Endothelial cell of umbilical vein (primary cell): ENCODE measurements around the gene PRDM10. TPM values are rescaled to one million over a fixed set of nuclear protein-coding genes. Genes with fewer than 3 reads are reported as not detected.

Source experiments
- BruUV-seq: library from RNA; stranded (reverse); fragments of 400-500 nt; replicated peaks from 2 replicates; lab custom pipeline; 2021; lab: Mats Ljungman, UMichigan
- CTCF ChIA-PET: fragments of 300-600, 350-600 bp; sonication (Branson Sonifier 250); formaldehyde crosslinking; loops from one replicate; lab custom pipeline; 2021; ENCODE audit warnings: antibody characterized with exemption, inconsistent platforms; lab: Charles Lee
- POLR2A ChIA-PET: fragments of 300-600, 350-600 bp; sonication (Branson Sonifier 250); formaldehyde crosslinking; loops from one replicate; lab custom pipeline; 2021; ENCODE audit warnings: antibody characterized with exemption, inconsistent platforms; lab: Charles Lee
- DNase-seq: peaks from one replicate; pipeline ENCODE4 v3.0.0-alpha.2; 2011; ENCODE audit warnings: low read depth, low spot score
- FAIRE-seq: peaks from 2 replicates; lab custom pipeline; 2011; peaks lifted over from hg19 to GRCh38; lab: Jason Lieb, UNC
- H2AFZ ChIP-seq: 2 replicates; pipeline ENCODE4 v1.6.0; 2012; ENCODE audit warnings: low read depth, low read length, control low read depth, inconsistent platforms
- H3K27ac ChIP-seq: 2 replicates; pipeline ENCODE4 v1.5.1; 2011; ENCODE audit warnings: low read depth, mild to moderate bottlenecking, control low read depth, low read length, moderate library complexity; ENCODE audit not compliant: insufficient read depth
- H3K27me3 ChIP-seq, 2 experiments: 2 replicates each; pipeline versions ENCODE4 v1.6.0 to v1.6.1; 2011; ENCODE audit warnings: low read length in 2 of 2, mixed read lengths in 1 of 2; ENCODE audit not compliant: control insufficient read depth in 2 of 2, insufficient read depth in 2 of 2
- H3K36me3 ChIP-seq, 2 experiments: 2 replicates in 1 of 2; 3 replicates in 1 of 2; pipeline ENCODE4 v1.5.1; 2011; ENCODE audit warnings: low read length in 2 of 2, mild to moderate bottlenecking in 1 of 2, moderate library complexity in 1 of 2; ENCODE audit not compliant: control insufficient read depth in 2 of 2, insufficient read depth in 2 of 2; ENCODE audit errors: extremely low read depth in 1 of 2
- H3K4me1 ChIP-seq: 3 replicates; pipeline ENCODE4 v1.5.1; 2011; ENCODE audit warnings: mild to moderate bottlenecking, low read length; ENCODE audit not compliant: control insufficient read depth, insufficient read depth; ENCODE audit errors: extremely low read depth
- H3K4me2 ChIP-seq: 2 replicates; pipeline ENCODE4 v1.6.1; 2011; ENCODE audit warnings: low read length, control low read depth, mixed read lengths; ENCODE audit not compliant: insufficient read depth
- H3K4me3 ChIP-seq, 3 experiments: fragments of 200-600 bp in 1 of 3; sonication (generic), shearing (Covaris generic) in 1 of 3; replicated peaks in 1 of 3; 2 replicates each; pipeline ENCODE4 v1.5.1; 2011 to 2016; ENCODE audit warnings: control low read depth in 3 of 3, low read length in 3 of 3, mild to moderate bottlenecking in 2 of 3, inconsistent platforms in 1 of 3, low read depth in 1 of 3, moderate library complexity in 1 of 3; ENCODE audit not compliant: insufficient read depth in 1 of 3
- H3K79me2 ChIP-seq: 2 replicates; pipeline ENCODE4 v1.6.0; 2012; ENCODE audit warnings: low read length, inconsistent platforms; ENCODE audit not compliant: control insufficient read depth, insufficient read depth
- H3K9ac ChIP-seq: replicated peaks from 2 replicates; pipeline ENCODE3; 2011; ENCODE audit warnings: low read length, control low read depth; ENCODE audit not compliant: insufficient read depth; ENCODE audit errors: extremely low read depth
- H3K9me1 ChIP-seq: replicated peaks from 3 replicates; pipeline ENCODE4 v1.6.0; 2011; ENCODE audit warnings: mild to moderate bottlenecking, low read length; ENCODE audit not compliant: control insufficient read depth, insufficient read depth; ENCODE audit errors: extremely low read depth
- H3K9me3 ChIP-seq: replicated peaks from 2 replicates; pipeline ENCODE4 v1.5.1; 2012; ENCODE audit warnings: low read length, inconsistent platforms; ENCODE audit not compliant: control insufficient read depth, insufficient read depth
- H4K20me1 ChIP-seq: replicated peaks from 2 replicates; pipeline ENCODE3; 2011; ENCODE audit warnings: mild to moderate bottlenecking, low read length; ENCODE audit not compliant: control insufficient read depth, insufficient read depth; ENCODE audit errors: extremely low read depth
- CTCF ChIP-seq, 2 donors: IDR thresholded peaks; 1 replicate in 1 of 2; 2 replicates in 1 of 2; pipeline ENCODE4 v1.5.1; 2011; ENCODE audit warnings: low read length in 2 of 2, mild to moderate bottlenecking in 2 of 2, moderate library complexity in 2 of 2, control low read depth in 1 of 2, inconsistent platforms in 1 of 2, low read depth in 1 of 2; ENCODE audit not compliant: insufficient read depth in 1 of 2; ENCODE audit errors: extremely low read depth in 1 of 2
- EZH2 ChIP-seq: IDR thresholded peaks from 2 replicates; pipeline ENCODE4 v1.6.1; 2012; ENCODE audit warnings: borderline replicate concordance, low read depth, mild to moderate bottlenecking, moderate library complexity, low read length, inconsistent platforms; ENCODE audit not compliant: severe bottlenecking
- FOS ChIP-seq: IDR thresholded peaks from 2 replicates; pipeline ENCODE4 v1.6.1; 2011; ENCODE audit warnings: mild to moderate bottlenecking, low read length, moderate library complexity, borderline replicate concordance; ENCODE audit not compliant: insufficient read depth
- GATA2 ChIP-seq: IDR thresholded peaks from 2 replicates; pipeline ENCODE4 v1.7.0; 2011; ENCODE audit warnings: low read depth, mild to moderate bottlenecking, moderate library complexity, mixed read lengths, low read length; ENCODE audit not compliant: insufficient read length, insufficient read depth
- JUN ChIP-seq: IDR thresholded peaks from 2 replicates; pipeline ENCODE4 v1.6.1; 2011; ENCODE audit warnings: borderline replicate concordance, low read depth; ENCODE audit not compliant: insufficient read length, insufficient read depth
- MYC ChIP-seq: IDR thresholded peaks from one replicate; pipeline ENCODE4 v1.6.1; 2011; ENCODE audit warnings: mild to moderate bottlenecking, low read depth, low read length
- POLR2A ChIP-seq: IDR thresholded peaks from 2 replicates; pipeline ENCODE4 v1.6.1; 2012; ENCODE audit warnings: low read depth, mild to moderate bottlenecking, control low read depth, low read length
- POLR2AphosphoS5 ChIP-seq: IDR thresholded peaks from 2 replicates; pipeline ENCODE4 v1.6.1; 2012; ENCODE audit warnings: low read depth, mild to moderate bottlenecking, control low read depth, low read length, moderate library complexity; ENCODE audit not compliant: insufficient read depth
- dilution Hi-C: fragments of 300-500 bp; cut with MboI; formaldehyde crosslinking; loops from one replicate; pipeline ENCODE4 v1.15.0; 2019; ENCODE audit warnings: low sequenced_read_pairs; ENCODE audit not compliant: extremely low pct_ligation_motif_present
- intact Hi-C: fragments of 100-400 bp; cut with micrococcal nuclease; formaldehyde crosslinking; loops from one replicate; pipeline ENCODE4 v1.10.0; 2022
- polyA plus RNA-seq, 4 experiments: library from polyadenylated mRNA; depleted of rRNA in 3 of 4; stranded (reverse) in 3 of 4; unstranded in 1 of 4; fragments of >200 nt; gene quantifications; 2 replicates each; pipeline versions ENCODE4 v1.2.1 to v1.2.3, GENCODE V29; 2011 to 2012; ENCODE audit warnings: missing spikeins in 1 of 4
- total RNA-seq: library from RNA; stranded (reverse); gene quantifications from 2 replicates; pipeline ENCODE4 v1.2.3, GENCODE V29; 2021
- TF ChIP-seq, protein P1 (sequence below): IDR thresholded peaks from 2 replicates; pipeline ENCODE4 v1.6.1; 2011; ENCODE audit not compliant: insufficient read depth, insufficient read length

The PRDM10 gene
- total and polyA plus RNA-seq, 2 donors (not counting 3 experiments of a cell fraction or from before 2014, with no cell fraction given): 9.6 to 13.0 TPM

DNA sequence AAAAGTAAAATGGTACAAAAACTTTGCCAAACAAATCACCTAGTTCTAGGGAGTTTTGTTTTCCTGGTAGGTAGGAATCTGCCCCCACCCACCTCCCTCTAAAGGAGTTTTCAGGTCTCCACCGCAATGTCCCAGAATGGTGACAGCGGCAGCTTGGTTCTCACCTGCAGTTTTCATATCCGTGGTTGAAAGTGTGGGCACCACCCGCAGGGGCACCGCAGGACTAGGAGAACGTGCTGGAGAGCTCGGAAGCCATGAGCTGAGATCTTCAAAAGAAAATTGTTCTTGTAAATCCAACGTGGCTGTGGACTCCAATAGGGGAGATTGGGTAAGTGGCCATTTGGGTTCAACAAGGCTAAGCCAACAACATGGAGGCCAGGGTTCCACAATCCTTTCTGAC lies 118.1 kb downstream of the PRDM10 start:
- Histone ChIP-seq H3K27me3 (no peaks in the 10 kb centered on the region), H3K9ac (no peak overlapping the region), H3K4me3 (no peak overlapping the region), H4K20me1 (no peaks in the 10 kb centered on the region), H3K9me3 (no peaks in the 10 kb centered on the region), H2AFZ (no peak overlapping the region), H3K36me3 (peaks cover 36 to 47% of the 10 kb centered on the region in 2 experiments), H3K27ac (no peak overlapping the region), H3K4me1 (no peaks in the 10 kb centered on the region), H3K9me1 (no peaks in the 10 kb centered on the region), H3K79me2 (no peaks in the 10 kb centered on the region), H3K4me2 (no peak overlapping the region)
- no TSS peak for BruUV-seq
- dilution Hi-C loops: no loop called here
- intact Hi-C loops: no loop called here
- ChIA-PET POLR2A (no interaction called here), CTCF (interaction anchor here (1.2 kb wide), 1 partner anchor 248 kb away, joined by 4 read pairs; no protein-coding TSS in a partner anchor)
- FAIRE-seq: no peak
- TF ChIP-seq JUN: no peak
- no peak for TF ChIP-seq FOS
- TF ChIP-seq GATA2: no peak
- TF ChIP-seq POLR2A: no peak
- TF ChIP-seq MYC: no peak
- TF ChIP-seq CTCF (IDR thresholded peaks at IDR 0.05; ENCODE audit: extremely low read depth in 1 of 2, insufficient read depth in 1 of 2, low read depth in 1 of 2, low read length in 2 of 2): no peak
- no peak for TF ChIP-seq EZH2
- TF ChIP-seq, protein P1, sequence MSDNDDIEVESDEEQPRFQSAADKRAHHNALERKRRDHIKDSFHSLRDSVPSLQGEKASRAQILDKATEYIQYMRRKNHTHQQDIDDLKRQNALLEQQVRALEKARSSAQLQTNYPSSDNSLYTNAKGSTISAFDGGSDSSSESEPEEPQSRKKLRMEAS: no peak
- TF ChIP-seq POLR2AphosphoS5: no peak
- no peak for DNase-seq
